ENCODE results near the gene OXA1L. TPM values are rescaled to one million over a fixed set of nuclear protein-coding genes. Genes with fewer than 3 reads are reported as not detected.
"Not testable (repeated sequence)": the region's sequence is repeated elsewhere in the genome, so short reads cannot be mapped to it uniquely, and the experiment has no call there.

OXA1L gene
- total RNA-seq, 1 donor from 2014 or later, result 48.8 TPM

DNA sequence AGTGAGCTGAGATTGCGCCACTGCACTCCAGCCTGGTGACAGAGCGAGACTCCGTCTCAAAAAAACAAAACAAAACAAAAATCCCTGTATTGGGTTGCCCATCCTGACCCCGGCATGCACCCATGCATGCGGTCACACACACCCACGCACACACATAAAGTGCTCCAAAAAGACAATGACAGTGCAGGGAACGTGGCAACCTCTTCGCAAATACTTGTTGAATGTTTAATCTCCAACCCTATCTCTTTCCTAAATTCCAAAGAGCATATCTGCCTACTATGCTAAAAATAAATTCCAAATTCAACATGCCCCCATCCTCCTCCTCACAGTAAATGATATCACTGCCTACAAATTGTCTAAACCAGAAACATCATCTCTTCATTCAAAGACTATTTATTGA is 35.2 kb downstream of the OXA1L start:
- no peak for DNase-seq

DNA sequence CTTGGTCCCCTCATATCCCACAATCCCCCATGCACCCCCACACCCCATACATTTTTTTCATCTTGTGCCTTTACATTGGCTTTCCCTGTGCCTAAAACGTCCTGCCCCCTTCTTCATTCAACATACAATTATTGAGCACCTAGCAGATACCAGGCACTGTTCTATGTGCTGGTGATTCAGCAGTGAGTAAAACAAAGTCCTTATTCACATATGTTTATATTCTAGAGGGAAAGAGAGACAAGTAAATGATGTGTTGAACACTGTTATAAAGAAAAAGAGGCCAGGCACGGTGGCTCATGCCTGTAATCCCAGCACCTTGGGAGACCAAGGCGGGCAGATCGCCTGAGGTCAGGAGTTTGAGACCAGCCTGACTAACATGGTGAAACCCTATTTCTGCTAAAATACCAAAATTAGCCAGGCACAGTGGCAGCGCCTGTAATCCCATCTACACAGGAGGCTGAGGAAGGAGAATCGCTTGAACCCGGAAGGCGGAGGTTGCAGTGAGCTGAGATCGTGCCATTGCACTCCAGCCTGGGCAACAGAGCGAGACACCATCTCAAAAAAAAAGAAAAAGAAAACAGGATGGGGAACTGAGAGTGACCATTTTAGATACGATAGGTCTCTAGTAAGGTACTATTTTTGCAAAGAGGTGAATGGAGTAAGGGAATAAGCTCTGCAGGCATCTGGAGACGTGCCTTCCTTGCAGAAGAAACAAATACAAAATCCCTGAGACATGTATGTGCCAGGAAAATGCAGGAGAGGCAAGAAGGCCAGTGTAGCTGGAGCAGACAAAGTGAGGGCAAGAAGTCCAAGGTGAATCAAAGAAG is 36.6 kb downstream of the OXA1L start:
- no peak for DNase-seq

DNA sequence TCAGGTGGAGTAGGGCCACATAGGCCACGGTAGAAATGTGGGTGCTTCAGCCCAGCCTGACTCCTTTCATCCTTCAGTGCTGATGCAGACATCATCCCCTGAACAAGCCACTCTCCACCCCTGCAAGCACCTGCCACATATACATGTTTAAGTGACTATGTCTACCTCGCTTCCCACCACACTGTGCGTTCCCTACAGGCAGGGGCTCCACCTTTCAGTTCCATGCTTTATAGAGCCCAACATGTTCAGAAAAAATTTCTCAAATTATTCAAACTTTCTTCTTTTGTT is 37.1 kb downstream of the OXA1L start:
- no peak for DNase-seq

DNA sequence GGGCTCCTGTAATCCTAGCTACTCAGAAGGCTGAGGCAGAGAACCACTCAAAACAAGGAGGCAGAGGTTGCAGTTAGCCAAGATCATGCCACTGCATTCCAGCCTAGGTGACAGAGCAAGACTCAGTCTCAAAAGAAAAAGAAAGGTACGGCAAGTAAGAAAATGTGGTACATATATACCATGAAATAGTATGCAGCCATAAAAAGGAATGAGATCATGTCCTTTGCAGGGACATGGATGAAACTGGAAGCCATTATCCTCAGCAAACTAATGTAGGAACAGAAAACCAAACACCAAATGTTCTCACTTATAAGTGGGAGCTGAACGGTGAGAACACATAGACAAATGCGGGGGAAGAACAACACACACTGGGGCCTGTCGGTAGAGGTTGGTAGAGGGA is 38.7 kb downstream of the OXA1L start:
- DNase-seq, result not testable (repeated sequence)

DNA sequence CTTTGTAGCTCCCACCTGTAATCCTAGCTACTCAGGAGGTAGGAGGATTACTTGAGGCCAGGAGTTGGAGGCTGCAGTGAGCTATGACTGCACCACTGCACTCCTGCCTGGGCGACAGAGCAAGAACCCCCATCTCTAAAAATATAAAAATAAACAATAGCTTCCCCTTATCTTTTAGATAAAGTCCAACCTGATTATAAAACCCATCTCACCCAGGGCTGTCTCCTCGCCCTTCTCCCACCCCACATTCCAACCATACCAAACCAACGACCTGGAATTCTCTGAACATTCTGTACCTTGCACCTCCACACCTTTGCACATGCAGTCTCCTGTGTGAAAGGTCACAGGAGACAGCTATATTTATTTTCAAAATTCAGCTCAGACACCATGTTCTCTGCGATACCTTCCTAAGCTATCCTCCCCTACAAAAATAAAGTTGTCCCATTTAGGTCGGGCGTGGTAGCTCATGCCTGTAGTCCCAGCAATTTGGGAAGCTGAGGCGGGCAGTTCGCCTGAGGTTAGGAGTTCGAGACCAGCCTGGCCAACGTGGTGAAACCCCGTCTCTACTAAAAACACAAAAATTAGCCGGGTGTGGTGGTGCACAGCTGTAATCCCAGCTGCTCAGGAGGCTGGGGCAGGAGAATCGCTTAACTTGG is 41.1 kb downstream of the OXA1L start:
- DNase-seq, result no peak

DNA sequence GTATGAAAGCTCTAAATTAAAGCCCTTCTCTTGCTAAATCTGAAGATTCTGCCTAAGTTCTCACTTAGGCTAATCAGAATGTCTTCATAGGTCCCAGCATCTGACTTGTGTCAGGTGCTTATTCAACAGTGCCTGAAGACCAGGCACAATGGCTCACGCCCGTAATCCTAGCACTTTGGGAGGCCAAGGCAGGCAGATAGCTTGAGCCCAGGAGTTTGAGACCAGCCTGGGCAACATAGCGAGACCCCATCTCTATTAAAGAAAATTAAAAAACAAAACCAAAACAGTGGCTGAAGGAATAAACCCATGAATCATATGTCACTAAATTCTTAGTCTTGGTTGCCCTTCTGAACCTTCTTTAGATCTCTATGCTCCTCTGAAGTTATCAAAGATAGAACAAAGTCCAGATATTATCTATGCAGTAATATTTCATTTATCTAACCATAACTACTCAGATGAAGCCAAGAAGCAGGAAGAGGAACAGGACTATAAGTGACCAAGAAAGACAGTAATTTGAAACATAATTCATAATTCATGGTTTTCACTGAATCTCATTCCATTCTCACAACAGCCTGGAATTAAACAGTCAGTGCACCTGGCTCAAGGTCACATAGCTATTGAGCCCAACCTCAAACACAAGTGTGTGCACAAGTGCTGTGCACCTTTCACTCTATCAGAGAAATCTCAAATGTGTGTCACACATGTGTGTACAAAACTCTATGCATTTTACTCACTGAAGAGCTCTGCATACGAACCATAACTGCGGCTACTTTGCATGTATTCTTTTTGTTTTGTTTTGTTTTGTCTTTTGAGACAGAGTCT is 42.1 kb downstream of the OXA1L start:
- DNase-seq, result no peak

DNA sequence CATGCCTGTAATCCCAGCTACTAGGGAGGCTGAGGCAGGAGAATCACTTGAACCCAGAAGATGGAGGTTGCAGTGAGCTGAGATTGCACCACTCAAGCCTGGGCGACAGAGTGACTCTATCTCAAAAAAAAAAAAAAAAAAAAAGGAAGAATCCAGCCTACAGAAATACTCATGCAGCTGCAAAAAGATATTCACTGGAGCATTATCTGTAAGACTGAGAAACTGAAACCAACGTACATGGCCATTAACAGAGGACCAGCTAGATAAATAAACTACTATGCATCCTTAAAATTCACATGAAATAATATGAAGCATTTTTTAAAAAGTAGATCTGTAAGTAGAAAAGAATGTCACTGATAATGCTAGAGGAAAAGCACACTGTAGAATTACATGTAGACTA is 45.2 kb downstream of the OXA1L start:
- DNase-seq, result no peak

DNA sequence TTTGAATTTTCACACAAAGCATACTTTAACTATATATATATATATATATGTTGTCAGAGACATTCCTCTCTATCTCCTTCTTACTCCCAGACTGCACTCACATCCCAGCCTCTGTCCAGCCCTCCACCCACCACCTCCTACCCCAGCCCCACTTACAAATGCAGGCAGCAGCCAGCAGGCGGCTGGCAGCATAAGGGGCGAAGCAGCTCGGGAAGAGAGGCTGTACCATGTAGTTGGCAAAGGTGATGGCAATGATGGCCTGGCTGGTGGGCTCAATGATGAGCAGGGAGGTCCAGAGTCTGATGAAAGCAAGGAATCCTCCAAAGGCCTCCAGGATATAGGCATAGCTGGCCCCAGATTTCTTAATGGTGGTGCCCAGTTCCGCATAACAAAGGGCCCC is 46.3 kb downstream of the OXA1L start:
- DNase-seq, result no peak

DNA sequence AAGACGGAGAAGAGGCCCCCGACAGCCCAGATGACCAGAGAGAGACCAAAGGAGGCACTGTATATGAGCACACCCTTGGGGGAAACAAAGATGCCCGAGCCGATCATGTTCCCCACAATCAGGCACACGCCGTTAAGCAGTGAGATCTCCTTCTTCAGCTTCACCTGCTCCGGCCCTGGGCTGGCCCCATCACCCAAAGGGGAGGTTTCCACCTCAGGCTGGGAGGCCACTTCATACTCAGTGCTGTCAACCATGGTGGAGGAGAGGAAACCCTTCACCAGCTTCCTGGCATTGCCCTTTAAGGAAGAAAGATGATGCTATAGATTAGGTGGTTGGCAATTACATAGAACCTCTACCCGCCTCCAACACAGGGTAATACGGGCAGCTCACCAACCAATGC is 46.7 kb downstream of the OXA1L start:
- DNase-seq, result no peak

DNA sequence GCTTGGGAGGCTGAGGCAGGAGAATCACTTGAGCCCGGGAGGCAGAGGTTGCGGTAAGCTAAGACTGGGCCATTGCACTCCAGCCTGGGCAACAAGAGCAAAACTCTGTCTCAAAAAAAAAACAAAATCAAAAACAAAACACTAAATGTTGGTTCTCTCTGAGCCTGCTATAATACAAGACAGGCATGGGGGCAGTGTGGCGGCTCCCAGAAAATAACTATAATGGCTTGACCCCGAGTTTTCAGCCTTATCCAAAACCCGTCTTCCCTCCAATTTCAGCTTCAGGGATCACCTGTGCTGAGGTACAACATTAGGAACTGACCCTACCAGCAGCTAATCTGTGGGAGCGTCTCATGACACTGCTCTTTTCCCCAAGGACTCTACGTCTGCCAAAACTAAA is 47.9 kb downstream of the OXA1L start:
- DNase-seq, result no peak

DNA sequence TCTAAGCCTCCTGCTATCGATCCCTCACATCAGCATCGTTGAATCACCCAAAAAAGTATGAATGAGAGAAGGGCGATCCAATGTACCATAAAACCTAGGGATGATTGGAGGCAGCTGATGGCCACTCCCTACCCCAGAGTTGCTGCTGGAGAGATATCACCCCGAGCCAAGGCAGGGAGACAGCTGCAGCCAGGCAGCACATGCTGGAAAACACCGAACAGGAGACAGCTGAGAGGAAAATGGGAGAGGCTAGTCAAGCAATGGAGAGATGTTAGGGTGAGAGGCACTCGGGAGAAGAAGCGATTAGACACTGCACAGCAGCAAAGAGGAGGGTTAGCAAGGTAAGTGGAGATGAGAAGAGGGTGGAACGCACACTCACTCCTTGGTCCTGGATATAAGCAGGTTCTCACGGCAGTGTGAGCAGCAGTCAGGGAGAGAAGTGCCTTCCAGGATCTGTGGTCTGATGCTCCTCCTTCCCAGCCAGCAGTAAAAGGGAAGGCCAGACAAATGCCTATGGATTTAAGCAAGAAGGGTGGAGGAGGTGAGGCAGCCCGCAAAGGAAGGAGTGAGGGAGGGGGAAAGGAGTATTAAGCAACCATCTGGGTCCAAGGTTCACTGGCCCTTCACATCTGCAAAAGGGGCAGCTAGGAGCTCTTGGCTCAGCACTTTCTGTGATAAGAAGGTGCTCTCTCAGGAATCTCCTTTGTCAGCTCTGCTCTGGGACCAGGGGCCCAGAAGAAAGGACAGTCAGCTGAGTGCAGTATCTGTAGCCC is 48.6 kb downstream of the OXA1L start, which contains the start of gene SLC7A7:
Gene SLC7A7, minus strand, starts transcription at position 495 of the 773 bp plus-strand sequence. CDS start 2,037 bp downstream, outside the sequence.
- DNase-seq, result no peak

DNA sequence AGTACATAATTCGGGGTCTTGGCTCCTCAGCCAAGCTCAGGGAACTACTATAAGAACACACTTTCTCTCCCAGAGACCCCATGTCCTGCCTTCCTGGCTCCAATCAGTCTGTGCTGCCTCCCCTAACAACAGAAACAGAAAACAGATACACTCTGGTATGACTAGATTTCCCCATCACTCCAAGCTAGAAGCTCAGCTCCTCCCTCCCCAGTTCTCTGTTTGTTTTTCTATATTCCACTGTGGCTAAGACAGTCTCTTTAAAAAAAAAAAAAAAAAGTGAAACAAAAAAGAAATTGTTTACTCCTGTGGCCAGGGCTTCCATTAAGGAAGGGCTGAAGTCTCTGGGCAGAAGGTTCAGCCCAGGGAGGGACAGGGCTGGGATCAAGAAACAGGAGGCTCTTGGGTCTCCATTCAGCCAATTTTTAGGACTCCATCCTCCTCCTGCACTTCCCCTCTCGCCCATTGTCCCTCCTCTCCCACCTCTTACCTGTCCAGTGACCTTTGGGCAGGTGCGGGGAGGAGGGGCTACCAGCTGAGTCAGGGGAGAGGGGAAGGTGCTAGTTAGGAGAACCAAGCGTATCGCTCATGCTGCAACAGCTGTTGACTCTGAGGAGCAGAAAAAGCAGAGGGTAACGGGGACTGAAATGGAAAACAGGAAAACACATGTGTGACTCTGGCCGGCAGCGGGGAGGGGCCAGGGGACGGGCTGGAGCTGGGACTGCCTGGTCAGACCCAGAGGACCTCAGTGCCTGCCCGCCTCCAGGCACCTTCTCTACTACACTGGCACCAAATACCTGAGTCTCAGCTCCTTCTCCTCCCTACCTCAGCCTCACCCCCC is 52.9 kb downstream of the OXA1L start:
- peak; percentile 86 for DNase-seq

DNA sequence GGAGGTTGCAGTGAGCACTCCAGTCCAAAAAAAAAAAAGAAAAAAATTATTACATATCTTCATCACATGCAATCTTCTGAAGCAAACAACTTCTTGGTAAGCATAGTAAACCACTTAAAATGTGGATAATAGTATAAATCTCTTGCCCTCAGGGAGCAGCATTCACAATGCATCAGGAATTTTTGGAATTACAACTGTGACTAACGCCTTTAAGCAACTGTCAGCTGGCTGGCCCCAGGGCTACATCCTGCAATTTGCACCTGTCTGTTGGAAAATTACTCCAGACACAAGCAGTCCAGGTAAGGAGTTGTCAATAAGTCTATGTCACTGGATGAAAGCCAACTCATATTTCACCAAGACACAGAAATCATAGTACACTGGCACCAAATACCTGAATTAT is 54.2 kb downstream of the OXA1L start:
- DNase-seq, result no peak

DNA sequence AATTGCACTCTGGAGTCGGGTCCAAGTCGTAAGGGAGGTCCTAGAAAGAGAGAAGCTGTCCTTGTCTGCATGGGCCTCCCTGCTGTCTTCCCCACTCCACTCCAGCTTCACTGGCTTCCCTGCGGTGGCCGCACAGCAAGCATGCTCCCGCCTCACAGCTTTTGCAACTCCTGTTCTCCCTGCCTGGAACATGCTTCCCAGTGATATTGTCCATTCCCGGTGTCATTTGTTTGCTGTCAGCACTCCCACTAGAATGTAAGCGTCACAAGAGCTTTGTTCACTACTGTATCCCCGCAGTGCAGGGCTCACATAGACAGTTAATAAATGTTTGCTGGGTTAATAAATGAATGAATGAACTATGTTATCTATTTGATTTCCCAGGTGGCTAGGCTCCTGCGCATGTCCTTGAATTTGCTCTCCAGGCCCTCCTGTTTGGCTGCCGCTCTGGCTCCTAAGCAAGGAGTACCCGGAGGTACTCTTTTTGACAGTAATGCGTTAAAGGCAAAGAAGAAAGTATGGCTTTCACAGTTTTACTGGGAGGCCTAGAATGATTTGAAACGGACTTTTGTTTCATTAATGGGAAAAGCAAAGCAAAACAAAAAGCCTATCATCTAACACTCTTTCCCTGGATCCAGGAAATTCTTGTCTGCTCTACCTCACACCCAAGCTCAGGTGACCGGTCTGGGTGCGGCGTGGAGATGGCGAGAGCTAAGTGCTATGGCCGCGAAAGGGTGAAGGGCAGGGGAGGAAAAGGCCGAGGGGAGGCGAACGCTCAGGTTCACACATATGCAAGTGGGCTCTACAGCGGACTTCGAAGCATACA is 54.9 kb downstream of the OXA1L start:
- DNase-seq, result no peak

DNA sequence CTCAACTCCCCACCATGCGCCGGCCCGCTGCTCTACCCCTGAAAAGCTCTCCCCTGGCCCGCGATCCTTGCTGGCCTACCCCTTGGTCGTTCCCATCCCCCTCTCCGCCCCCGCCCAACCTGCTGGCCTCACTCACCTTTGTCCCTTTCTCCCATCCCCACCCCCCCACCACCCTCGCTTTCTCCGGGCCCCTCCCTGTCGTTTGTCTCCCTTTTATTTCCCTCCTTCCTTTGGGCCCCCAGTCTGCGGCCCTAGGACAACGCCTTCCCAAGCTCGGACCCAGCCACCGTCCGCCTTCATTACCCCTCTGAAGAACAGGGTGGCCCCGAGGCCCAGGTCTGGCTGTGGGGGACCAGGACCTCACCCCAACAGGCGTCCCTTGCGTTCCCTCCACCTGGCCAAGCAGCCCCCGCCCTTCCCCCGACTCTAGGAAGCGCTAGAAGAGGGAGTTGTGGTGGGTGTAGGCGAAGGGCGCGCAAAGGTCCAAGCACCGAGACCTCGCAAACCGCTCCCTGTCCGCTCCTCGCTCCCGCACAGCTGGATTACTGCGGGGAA is 55.6 kb downstream of the OXA1L start:
- no peak for DNase-seq

Other genes starting within 250 kb of the OXA1L start
- 270 and 389 TPM in 2 replicates for gene DAD1, start 177.5 kb upstream of the OXA1L start, total RNA-seq
- 14.3 and 19.3 TPM in 2 replicates for gene ABHD4, start 168.4 kb upstream of the OXA1L start, total RNA-seq
- gene OR6J1, start 122.3 kb upstream of the OXA1L start, total RNA-seq, result not detected in 2 replicates
- gene SLC7A7, start 48.7 kb downstream of the OXA1L start, total RNA-seq, result 4.8 and 8.3 TPM in 2 replicates
- 30.1 and 38.1 TPM in 2 replicates for gene MRPL52, start 63.2 kb downstream of the OXA1L start, total RNA-seq
- 73.3 and 138 TPM in 2 replicates for gene MMP14, start 69.9 kb downstream of the OXA1L start, total RNA-seq
- gene LRP10, start 105.1 kb downstream of the OXA1L start, total RNA-seq, result 59.4 and 126 TPM in 2 replicates
- 0.09 TPM in 1 of 2 replicates, not detected in the other for gene REM2, start 116.5 kb downstream of the OXA1L start, total RNA-seq
- 56.3 and 116 TPM in 2 replicates for gene RBM23, start 152.5 kb downstream of the OXA1L start, total RNA-seq
- 40.0 and 48.1 TPM in 2 replicates for gene PRMT5, start 162.7 kb downstream of the OXA1L start, total RNA-seq
- 39.8 and 46.3 TPM in 2 replicates for gene HAUS4, start 190.4 kb downstream of the OXA1L start, total RNA-seq
- 49.3 and 80.8 TPM in 2 replicates for gene AJUBA, start 215.9 kb downstream of the OXA1L start, total RNA-seq
- gene C14orf93, start 243.5 kb downstream of the OXA1L start, total RNA-seq, result 6.8 and 10.6 TPM in 2 replicates